Heart left ventricle (tissue), 16 donors: ENCODE data around the gene IDUA. TPM values are rescaled to one million over a fixed set of nuclear protein-coding genes. Genes with fewer than 3 reads are reported as not detected.
A peak's percentile ranks its signal among the peaks of the same experiment; 100 is the strongest.

Source experiments
- ATAC-seq, 4 donors: fragments of 200-7000 bp; cut with Tn5 transposase; one replicate each; pipeline ENCODE4 v1.9.1; 2020 to 2022; ENCODE audit warnings: moderate library complexity in 4 of 4, mild to moderate bottlenecking in 3 of 4, moderate number of reproducible peaks in 1 of 4
- DNase-seq, 5 donors: peaks; one replicate each; pipeline ENCODE4 v3.0.0-alpha.2; 2020
- H3K27ac ChIP-seq, 12 donors: fragments of 200-600 bp; sonication (generic) in 4 of 12; one replicate each; pipeline versions ENCODE4 v1.5.0 to v1.8.0; 2016 to 2022; ENCODE audit warnings: mild to moderate bottlenecking in 2 of 12
- H3K27me3 ChIP-seq, 9 donors: fragments of 200-600 bp; sonication (generic) in 2 of 9; one replicate each; pipeline versions ENCODE4 v1.5.1 to v1.8.0; 2016 to 2022; ENCODE audit warnings: mild to moderate bottlenecking in 3 of 9
- H3K36me3 ChIP-seq, 9 donors: fragments of 200-600 bp; sonication (generic) in 2 of 9; one replicate each; pipeline versions ENCODE4 v1.5.0 to v1.8.0; 2018 to 2022; ENCODE audit warnings: mild to moderate bottlenecking in 2 of 9
- H3K4me1 ChIP-seq, 12 donors: fragments of 200-600 bp; sonication (generic) in 4 of 12; one replicate each; pipeline versions ENCODE4 v1.5.0 to v1.8.0; 2016 to 2022; ENCODE audit warnings: mild to moderate bottlenecking in 3 of 12
- H3K4me3 ChIP-seq, 12 donors: fragments of 200-600 bp; sonication (generic) in 4 of 12; one replicate each; pipeline versions ENCODE4 v1.5.0 to v1.8.0; 2017 to 2022; ENCODE audit warnings: mild to moderate bottlenecking in 9 of 12, moderate library complexity in 4 of 12
- H3K9me3 ChIP-seq, 12 donors: fragments of 200-600 bp; sonication (generic) in 4 of 12; one replicate each; pipeline versions ENCODE4 v1.5.0 to v1.8.0; 2016 to 2022; ENCODE audit warnings: mild to moderate bottlenecking in 1 of 12
- POLR2A ChIP-seq, 2 donors: fragments of 450-650 bp; IDR thresholded peaks; one replicate each; pipeline ENCODE4 v1.6.1; 2017; ENCODE audit warnings: antibody characterized with exemption in 2 of 2, mild to moderate bottlenecking in 2 of 2, moderate library complexity in 2 of 2
- WGBS, 4 donors: extraction: QIAGEN DNeasy Blood & Tissue Kit in 2 of 4; methylation state at CpG; one replicate each; pipeline versions ENCODE4 v1.1.5 to v1.1.7; 2013 to 2018; 5-methylcytosine and 5-hydroxymethylcytosine counted together
- intact Hi-C, 10 donors: fragments of 100-400 bp; cut with DNase I; formaldehyde crosslinking; loops; one replicate each; pipeline versions ENCODE4 v1.11.1 to v1.14.2; 2022
- polyA plus RNA-seq, 2 donors: library from polyadenylated mRNA; stranded (reverse); fragments of 200-250 nt; gene quantifications; one replicate each; pipeline ENCODE4 v1.2.3, GENCODE V29; 2013
- total RNA-seq, 9 donors: library from RNA; depleted of rRNA in 2 of 9; stranded (reverse); fragments of >200 nt in 2 of 9; fragmentation: NEBNext Ultra II Directional in 3 of 9; extraction: Animal tissue kit (Norgen Biotek cat#: 25700) in 3 of 9; gene quantifications; one replicate each; pipeline versions ENCODE4 v1.1.0 to v1.2.4, GENCODE V29; 2016 to 2023
- TF ChIP-seq, protein P1 (sequence below), 12 donors: fragments of 200-600 bp; sonication (generic) in 4 of 12; IDR thresholded peaks; one replicate each; pipeline versions ENCODE4 v1.5.0 to v1.8.0; 2018 to 2022; ENCODE audit warnings: antibody characterized with exemption in 12 of 12, mild to moderate bottlenecking in 5 of 12
- donor health status: ischemic (EF 13 %, LVEDD 7.1; RV severe dilation, severe dysfunction).
- donor health status: healthy with polysubstance abuse.
- donor health status: DM: no; HTN: yes; CAD: no.
- donor health status: DM: no; HTN: no; CAD: no.
- donor health status: ischemic (EF 25% LVEDD 6.9; RV normal size, moderate dysfunction).
- donor health status: ischemic (EF 25% LVEDD 5.7; RV mildly dilated, moderate dysfunction).
- donor health status: healthy.
- donor health status: DM: yes; HTN: yes; CAD: no.
- donor health status: ischemic (EF 35%, LVEDD 5.7; RV mildly dilated, moderate dysfunction).
- donor health status: nonischemic (EF 11% LVEDD 7.7; RV severe dilation, severe dysfunction).
- donor health status: DM: yes; HTN: yes; CAD: no.
- donor health status: PGD.
- donor health status: ischemic (EF 29% LVEDD 5.4; RV normal size, mild dysfunction).
- donor health status: nonischemic (EF 23%, LVEDD 6.1; RV moderate dilation, normal function).

The IDUA gene
- total and polyA plus RNA-seq, 11 donors, result 3.2 to 17.4 (median 6.8) TPM

DNA sequence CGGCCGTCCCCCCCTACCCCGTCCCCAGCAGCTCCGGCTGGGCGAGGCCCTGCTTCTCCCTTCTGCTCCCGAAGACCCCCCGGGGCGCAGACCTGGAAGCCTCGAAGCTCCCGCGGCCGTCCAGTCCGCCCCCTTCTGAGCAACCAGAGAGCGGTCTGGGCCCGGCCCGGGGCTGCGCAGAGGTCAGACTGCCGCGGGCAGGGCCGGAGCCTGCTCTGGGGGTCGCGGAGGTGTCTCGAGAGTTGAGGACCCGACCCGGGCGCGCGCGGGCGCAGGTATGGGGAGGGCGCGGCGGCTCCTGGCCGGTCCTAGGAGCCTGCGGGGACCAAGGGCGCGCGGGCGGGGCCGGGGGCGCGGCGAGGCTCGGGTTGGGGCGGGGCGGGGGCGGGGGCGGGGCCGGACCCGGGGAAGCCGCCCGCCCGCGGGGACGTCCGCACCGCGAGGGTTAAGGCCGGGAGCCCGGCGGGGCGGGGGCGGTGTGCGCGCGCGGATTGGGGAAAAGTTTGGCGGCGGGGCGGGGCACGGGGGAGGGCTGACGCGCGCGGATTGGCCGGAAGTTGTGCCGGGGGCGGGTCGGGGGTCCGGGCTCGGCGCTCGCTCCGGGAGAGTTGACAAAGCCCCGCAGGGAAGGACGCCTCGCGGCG, 24.3 kb downstream of the IDUA start, which contains the start of gene FGFRL1:
TSS of gene FGFRL1 (plus strand) at position 605 of the 644 bp plus-strand sequence. CDS start 860 bp downstream, outside the sequence.
- Histone ChIP-seq H3K27ac (peak within 1 kb of the TSS in 8 of 12 donors; percentile 6 to 76 (median 42)), H3K4me3 (peak within 1 kb of the TSS; percentile 23 to 72 (median 62)), H3K36me3 (no peaks in the 10 kb centered on the region), H3K4me1 (peaks cover 0 to 31% (median 22%) of the 10 kb centered on the region in 12 donors), H3K27me3 (peaks cover 0 to 29% (median 8%) of the 10 kb centered on the region in 9 donors), H3K9me3 (no peaks in the 10 kb centered on the region)
- ATAC-seq, result peak; percentile 68 to 83 (median 70)
- 0 to 4% (median 1%) methylated on average over 3 to 89 of the region's 89 CpGs for WGBS, 4 donors
- TF ChIP-seq, protein P1, sequence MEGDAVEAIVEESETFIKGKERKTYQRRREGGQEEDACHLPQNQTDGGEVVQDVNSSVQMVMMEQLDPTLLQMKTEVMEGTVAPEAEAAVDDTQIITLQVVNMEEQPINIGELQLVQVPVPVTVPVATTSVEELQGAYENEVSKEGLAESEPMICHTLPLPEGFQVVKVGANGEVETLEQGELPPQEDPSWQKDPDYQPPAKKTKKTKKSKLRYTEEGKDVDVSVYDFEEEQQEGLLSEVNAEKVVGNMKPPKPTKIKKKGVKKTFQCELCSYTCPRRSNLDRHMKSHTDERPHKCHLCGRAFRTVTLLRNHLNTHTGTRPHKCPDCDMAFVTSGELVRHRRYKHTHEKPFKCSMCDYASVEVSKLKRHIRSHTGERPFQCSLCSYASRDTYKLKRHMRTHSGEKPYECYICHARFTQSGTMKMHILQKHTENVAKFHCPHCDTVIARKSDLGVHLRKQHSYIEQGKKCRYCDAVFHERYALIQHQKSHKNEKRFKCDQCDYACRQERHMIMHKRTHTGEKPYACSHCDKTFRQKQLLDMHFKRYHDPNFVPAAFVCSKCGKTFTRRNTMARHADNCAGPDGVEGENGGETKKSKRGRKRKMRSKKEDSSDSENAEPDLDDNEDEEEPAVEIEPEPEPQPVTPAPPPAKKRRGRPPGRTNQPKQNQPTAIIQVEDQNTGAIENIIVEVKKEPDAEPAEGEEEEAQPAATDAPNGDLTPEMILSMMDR (IDR thresholded peaks at IDR 0.05), result no peak
- TF ChIP-seq POLR2A (IDR thresholded peaks at IDR 0.05), result no peak
- peak; percentile 93 to 96 (median 94) for DNase-seq
- intact Hi-C loops, result no loop called here

DNA sequence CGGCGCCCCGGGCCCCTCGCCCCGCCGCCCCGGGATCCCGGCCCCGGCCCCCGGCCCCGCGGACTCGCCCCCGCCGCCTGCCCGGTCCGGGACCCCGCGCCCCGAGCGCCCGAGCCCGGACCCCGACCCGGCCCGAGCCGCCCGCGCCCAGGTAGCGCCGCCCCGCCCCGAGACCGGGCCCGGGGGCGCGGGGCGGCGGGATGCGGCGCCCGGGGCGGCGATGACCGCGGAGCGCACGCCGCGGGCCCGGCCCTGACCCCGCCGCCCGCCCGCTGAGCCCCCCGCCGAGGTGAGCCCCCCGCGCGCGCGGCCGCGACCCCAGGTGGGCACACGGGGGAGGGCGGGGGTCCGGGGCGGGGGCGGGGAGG, 24.8 kb downstream of the IDUA start:
- intact Hi-C loops, result no loop called here
- WGBS, 4 donors, result 1 to 2% methylated on average over 69 of the region's 69 CpGs; no CpG with 5 or more reads in 2 of the 4 donors
- TF ChIP-seq POLR2A (IDR thresholded peaks at IDR 0.05), result no peak
- peak overlapping the region in 9 of 12 donors; percentile 34 to 72 (median 64) for H3K4me3 ChIP-seq
- H3K27me3 ChIP-seq, result peaks cover 0 to 26% (median 8%) of the 10 kb centered on the region in 9 donors
- peaks cover 0 to 31% (median 22%) of the 10 kb centered on the region in 12 donors for H3K4me1 ChIP-seq
- H3K9me3 ChIP-seq, result no peaks in the 10 kb centered on the region
- ATAC-seq (no peak), DNase-seq (no peak)
- H3K36me3 ChIP-seq, result no peaks in the 10 kb centered on the region
- no peak overlapping the region for H3K27ac ChIP-seq

DNA sequence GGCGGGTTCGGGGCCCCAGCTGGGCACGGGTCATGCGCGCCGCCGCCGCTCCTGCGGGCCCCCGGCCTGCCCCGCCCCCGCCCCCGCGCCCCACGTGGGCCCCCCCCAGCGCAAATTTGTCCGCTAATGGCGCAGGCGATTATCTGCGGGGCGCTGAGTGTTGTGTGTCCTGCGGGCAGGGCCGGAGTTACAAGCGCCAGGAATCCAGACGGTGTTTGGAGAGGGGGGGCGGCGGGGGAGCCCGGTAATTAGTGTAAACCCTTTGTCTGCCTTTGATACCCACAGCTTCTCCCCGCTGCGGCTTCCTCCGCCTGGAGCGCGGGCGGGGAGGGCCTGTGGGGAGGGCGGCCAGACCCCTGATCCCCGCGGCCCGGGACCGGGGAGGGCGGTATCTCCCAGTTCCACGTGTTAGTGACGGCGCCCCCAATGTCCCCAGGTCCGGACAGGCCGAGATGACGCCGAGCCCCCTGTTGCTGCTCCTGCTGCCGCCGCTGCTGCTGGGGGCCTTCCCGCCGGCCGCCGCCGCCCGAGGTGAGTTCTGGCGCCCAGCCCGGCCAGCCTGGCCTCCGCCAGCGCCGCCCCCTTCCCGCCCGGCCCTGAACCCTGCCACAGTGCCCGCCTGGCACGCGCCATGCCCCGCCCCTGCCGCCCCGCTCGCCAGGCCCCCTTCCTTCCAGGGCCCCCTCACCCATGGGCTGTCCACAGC, 25.3 kb downstream of the IDUA start:
- peak in 1 of 5 donors; percentile 54 for DNase-seq
- peaks cover 0 to 31% (median 22%) of the 10 kb centered on the region in 12 donors for H3K4me1 ChIP-seq

DNA sequence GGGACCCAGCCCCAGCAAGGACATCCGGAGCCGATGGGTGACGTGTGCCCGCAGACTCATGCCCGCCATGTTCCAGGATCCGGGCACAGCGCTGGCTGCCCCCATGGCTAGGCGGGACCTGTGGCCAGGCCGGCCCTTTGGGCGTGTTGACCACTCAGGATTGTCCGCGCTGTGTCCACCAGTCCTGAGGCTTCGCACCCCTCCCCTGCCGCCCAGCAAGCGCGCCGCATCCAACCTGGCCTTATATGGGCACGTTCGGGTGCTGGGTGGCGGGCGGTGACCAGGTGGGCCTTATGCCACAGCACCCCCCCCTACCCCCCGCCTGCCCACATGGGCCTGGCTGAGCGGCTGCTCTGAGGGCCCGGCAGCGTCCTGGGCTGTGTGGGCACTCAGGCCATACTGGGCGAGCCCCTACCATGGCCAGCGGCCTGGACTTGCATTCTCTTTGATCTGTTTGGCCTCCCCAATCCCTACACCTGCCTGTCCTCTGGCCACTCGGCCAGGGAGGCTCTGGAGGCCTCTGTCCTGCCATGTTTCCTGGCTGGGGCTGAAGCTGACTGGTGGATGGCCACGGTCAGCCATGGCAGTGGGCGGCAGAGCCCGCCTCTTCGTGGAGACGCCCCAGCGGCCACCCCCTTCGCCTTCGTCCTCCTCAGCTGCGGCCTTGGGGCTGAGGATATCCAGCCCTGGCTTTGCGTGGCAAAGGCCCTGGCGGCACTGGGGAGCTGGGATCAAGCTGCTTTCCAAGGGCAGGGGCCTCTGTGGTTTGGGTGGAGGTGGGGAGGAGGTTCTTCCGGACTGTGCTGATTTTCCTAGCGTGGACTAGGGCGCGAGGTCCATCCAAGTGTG, 26.6 kb downstream of the IDUA start:
- TF ChIP-seq, protein P1 (IDR thresholded peaks at IDR 0.05), result no peak
- TF ChIP-seq POLR2A (IDR thresholded peaks at IDR 0.05), result no peak
- Histone ChIP-seq H3K9me3 (no peaks in the 10 kb centered on the region), H3K4me1 (peaks cover 0 to 31% (median 22%) of the 10 kb centered on the region in 12 donors), H3K36me3 (no peaks in the 10 kb centered on the region), H3K27me3 (peaks cover 0 to 13% (median under 1%) of the 10 kb centered on the region in 9 donors), H3K27ac (no peak overlapping the region), H3K4me3 (no peak overlapping the region)
- WGBS, 4 donors, result 94 to 97% (median 96%) methylated on average over 34 to 43 of the region's 43 CpGs
- intact Hi-C loops, result no loop called here
- no peak for DNase-seq
- ATAC-seq, result no peak

More for the DNA sequence above, 25.3 kb downstream of the IDUA start:
- TF ChIP-seq POLR2A (IDR thresholded peaks at IDR 0.05), result no peak
- WGBS, 4 donors, result 2 to 9% (median 6%) methylated on average over 27 to 69 of the region's 69 CpGs
- ATAC-seq, result no peak
- Histone ChIP-seq H3K36me3 (no peaks in the 10 kb centered on the region), H3K27ac (peak overlapping the region in 1 of 12 donors; percentile 26), H3K4me3 (peak overlapping the region; percentile 17 to 70 (median 51)), H3K27me3 (peaks cover 0 to 21% (median 8%) of the 10 kb centered on the region in 9 donors), H3K9me3 (no peaks in the 10 kb centered on the region)
- intact Hi-C loops, result no loop called here
